ENCODE data around the gene UBR1.

GRCh38 chr15:43052860-43053259, 53.0 kb downstream of the UBR1 start:
- TF ChIP-seq CTCF (IDR thresholded peaks at IDR 0.05 in 4 of 5, conservative IDR thresholded peaks at IDR 0.05 in 1 of 5) (no peak), POLR2A (IDR thresholded peaks at IDR 0.05) (no peak)

Data from gastrocnemius medialis (tissue), 4 donors.